IPS-20b (cell line): ENCODE results near the gene COPS3.

ENCODE experiments used
- H3K27ac ChIP-seq: one replicate; pipeline ENCODE4 v1.5.1; 2013; ENCODE audit warnings: low read length
- H3K27me3 ChIP-seq: 2 replicates; pipeline ENCODE4 v1.6.1; 2013; ENCODE audit warnings: mild to moderate bottlenecking, low read length, inconsistent platforms; ENCODE audit not compliant: insufficient read depth
- H3K36me3 ChIP-seq: 2 replicates; pipeline ENCODE4 v1.6.1; 2013; ENCODE audit warnings: low read depth, mild to moderate bottlenecking, inconsistent platforms, low read length, moderate library complexity; ENCODE audit not compliant: insufficient read depth
- H3K4me1 ChIP-seq: 2 replicates; pipeline ENCODE4 v1.6.1; 2013; ENCODE audit warnings: mild to moderate bottlenecking, control low read depth, inconsistent platforms, low read length, moderate library complexity; ENCODE audit not compliant: insufficient read depth
- H3K4me3 ChIP-seq: 2 replicates; pipeline ENCODE4 v1.5.1; 2013; ENCODE audit warnings: mild to moderate bottlenecking, low read length, inconsistent platforms
- H3K9ac ChIP-seq: 2 replicates; pipeline ENCODE4 v1.6.1; 2013; ENCODE audit warnings: low read depth, mild to moderate bottlenecking, inconsistent platforms, low read length, moderate library complexity
- H3K9me3 ChIP-seq: 2 replicates; pipeline ENCODE4 v1.6.1; 2013; ENCODE audit warnings: mild to moderate bottlenecking, low read depth, low read length, inconsistent platforms; ENCODE audit not compliant: insufficient read depth

Gene COPS3

GRCh38 chr17:17206124-17206912 is 74.7 kb downstream of the COPS3 start, which contains the start of gene PLD6:
Gene PLD6 (minus strand): TSS chr17:17206333. CDS start chr17:17206286, 47 bp downstream.
- no peak within 1 kb of the TSS for H3K27ac ChIP-seq

GRCh38 chr17:17205368-17206123 is 75.5 kb downstream of the COPS3 start:
- Histone ChIP-seq H3K36me3 (no peaks in the 10 kb centered on the region), H3K9ac (0 out of 2 replicates have a peak overlapping the region, but pooled peaks have one; percentile 27), H3K9me3 (no peaks in the 10 kb centered on the region), H3K27ac (no peak overlapping the region), H3K4me3 (peak overlapping the region; percentile 58), H3K27me3 (peaks cover 14% of the 10 kb centered on the region), H3K4me1 (no peaks in the 10 kb centered on the region)

More at GRCh38 chr17:17206124-17206912, 74.7 kb downstream of the COPS3 start, which contains the start of gene PLD6:
- Histone ChIP-seq H3K4me1 (no peaks in the 10 kb centered on the region), H3K27me3 (peaks cover 14% of the 10 kb centered on the region), H3K36me3 (peaks cover 2% of the 10 kb centered on the region; the same call in 1 of the 2 replicates), H3K4me3 (peak within 1 kb of the TSS; percentile 58), H3K9me3 (no peaks in the 10 kb centered on the region), H3K9ac (0 out of 2 replicates have a peak within 1 kb of the TSS, but pooled peaks have one; percentile 27)

- no peaks in the 10 kb centered on the region for H3K36me3 ChIP-seq
- no peaks in the 10 kb centered on the region for H3K4me1 ChIP-seq
- H3K9me3 ChIP-seq = no peaks in the 10 kb centered on the region
- H3K27me3 ChIP-seq = peaks cover 14% of the 10 kb centered on the region
- peak overlapping the region; percentile 58; the same call in 1 of the 2 replicates for H3K4me3 ChIP-seq
- no peak overlapping the region for H3K27ac ChIP-seq
- H3K9ac ChIP-seq = no peak overlapping the region
Observed at GRCh38 chr17:17204635-17205231, 76.3 kb downstream of the COPS3 start.

GRCh38 chr17:17204041-17204591 is 76.9 kb downstream of the COPS3 start:
- Histone ChIP-seq H3K4me1 (no peaks in the 10 kb centered on the region), H3K36me3 (no peaks in the 10 kb centered on the region), H3K9ac (no peak overlapping the region), H3K27me3 (peaks cover 14% of the 10 kb centered on the region), H3K4me3 (no peak overlapping the region), H3K27ac (no peak overlapping the region), H3K9me3 (no peaks in the 10 kb centered on the region)

- no peaks in the 10 kb centered on the region for H3K36me3 ChIP-seq
- no peak overlapping the region for H3K27ac ChIP-seq
- no peaks in the 10 kb centered on the region for H3K9me3 ChIP-seq
- peaks cover 14% of the 10 kb centered on the region for H3K27me3 ChIP-seq
- H3K4me3 ChIP-seq = no peak overlapping the region
- H3K4me1 ChIP-seq = no peaks in the 10 kb centered on the region
- no peak overlapping the region for H3K9ac ChIP-seq
Observed at GRCh38 chr17:17203173-17203730, 77.8 kb downstream of the COPS3 start.

- no peak overlapping the region for H3K9ac ChIP-seq
- no peak overlapping the region for H3K27ac ChIP-seq
- no peak overlapping the region for H3K4me3 ChIP-seq
Observed at GRCh38 chr17:17201907-17202306, 79.1 kb downstream of the COPS3 start.

GRCh38 chr17:17201271-17201670 is 79.8 kb downstream of the COPS3 start:
- no peak overlapping the region for H3K27ac ChIP-seq
- H3K36me3 ChIP-seq = no peaks in the 10 kb centered on the region
- no peak overlapping the region for H3K9ac ChIP-seq

More at GRCh38 chr17:17201907-17202306, 79.1 kb downstream of the COPS3 start:
- Histone ChIP-seq H3K4me1 (no peaks in the 10 kb centered on the region), H3K9me3 (no peaks in the 10 kb centered on the region), H3K27me3 (peaks cover 14% of the 10 kb centered on the region), H3K36me3 (no peaks in the 10 kb centered on the region)

GRCh38 chr17:17200831-17201230 is 80.2 kb downstream of the COPS3 start:
- no peaks in the 10 kb centered on the region for H3K9me3 ChIP-seq
- no peak overlapping the region for H3K27ac ChIP-seq
- no peak overlapping the region for H3K4me3 ChIP-seq
- no peaks in the 10 kb centered on the region for H3K4me1 ChIP-seq
- H3K27me3 ChIP-seq = peaks cover 12% of the 10 kb centered on the region
- no peaks in the 10 kb centered on the region for H3K36me3 ChIP-seq
- H3K9ac ChIP-seq = no peak overlapping the region

More at GRCh38 chr17:17201271-17201670, 79.8 kb downstream of the COPS3 start:
- Histone ChIP-seq H3K27me3 (peaks cover 14% of the 10 kb centered on the region), H3K4me1 (no peaks in the 10 kb centered on the region), H3K4me3 (no peak overlapping the region), H3K9me3 (no peaks in the 10 kb centered on the region)

- Histone ChIP-seq H3K9me3 (no peaks in the 10 kb centered on the region), H3K27ac (no peak overlapping the region), H3K4me1 (no peaks in the 10 kb centered on the region), H3K27me3 (peaks cover 7% of the 10 kb centered on the region), H3K4me3 (no peak overlapping the region), H3K9ac (no peak overlapping the region), H3K36me3 (no peaks in the 10 kb centered on the region)
Observed at GRCh38 chr17:17200311-17200710, 80.7 kb downstream of the COPS3 start.

- no peak overlapping the region for H3K4me3 ChIP-seq
- no peak overlapping the region for H3K27ac ChIP-seq
- no peaks in the 10 kb centered on the region for H3K27me3 ChIP-seq
- no peaks in the 10 kb centered on the region for H3K4me1 ChIP-seq
- no peak overlapping the region for H3K9ac ChIP-seq
- H3K36me3 ChIP-seq = no peaks in the 10 kb centered on the region
- H3K9me3 ChIP-seq = no peaks in the 10 kb centered on the region
Observed at GRCh38 chr17:17198281-17198680, 82.8 kb downstream of the COPS3 start.

- H3K4me1 ChIP-seq = 0 out of 2 replicates have a peak, but pooled peaks cover 4% of the 10 kb centered on the region
Observed at GRCh38 chr17:17196776-17197175, 84.3 kb downstream of the COPS3 start.

More at GRCh38 chr17:17196776-17197175, 84.3 kb downstream of the COPS3 start:
- Histone ChIP-seq H3K9ac (no peak overlapping the region), H3K36me3 (no peaks in the 10 kb centered on the region), H3K27ac (no peak overlapping the region), H3K27me3 (no peaks in the 10 kb centered on the region), H3K4me3 (no peak overlapping the region), H3K9me3 (no peaks in the 10 kb centered on the region)
